Measurements from ENCODE around the gene NRBF2. TPM values are rescaled to one million over a fixed set of nuclear protein-coding genes. Genes with fewer than 3 reads are reported as not detected.

Gene NRBF2
- total RNA-seq, 1 donor from 2014 or later: 28.7 TPM

GRCh38 chr10:63106111-63106755 is 26.9 kb upstream of the NRBF2 start:
- Histone ChIP-seq H3K27me3 (ENCODE audit: control insufficient read depth, insufficient read depth, low read length) (no peaks in the 10 kb centered on the region), H3K36me3 (ENCODE audit: control insufficient read depth, insufficient read depth, low read length) (no peaks in the 10 kb centered on the region), H3K4me3 (ENCODE audit: low read depth, low read length) (no peak overlapping the region)
- DNase-seq (ENCODE audit: low read depth): no peak
- no peak for TF ChIP-seq CTCF (IDR thresholded peaks at IDR 0.05; ENCODE audit: insufficient read depth, low read length, poor library complexity, severe bottlenecking)

- no peak for DNase-seq (ENCODE audit: low read depth)
- Histone ChIP-seq H3K36me3 (ENCODE audit: control insufficient read depth, insufficient read depth, low read length) (no peaks in the 10 kb centered on the region), H3K4me3 (ENCODE audit: low read depth, low read length) (no peak overlapping the region), H3K27me3 (ENCODE audit: control insufficient read depth, insufficient read depth, low read length) (no peaks in the 10 kb centered on the region)
- no peak for TF ChIP-seq CTCF (IDR thresholded peaks at IDR 0.05; ENCODE audit: insufficient read depth, low read length, poor library complexity, severe bottlenecking)
Observed at GRCh38 chr10:63107943-63108437, 25.1 kb upstream of the NRBF2 start.

GRCh38 chr10:63110940-63111339 is 22.2 kb upstream of the NRBF2 start:
- no peak for TF ChIP-seq CTCF (IDR thresholded peaks at IDR 0.05; ENCODE audit: insufficient read depth, low read length, poor library complexity, severe bottlenecking)
- no peak overlapping the region for H3K4me3 ChIP-seq (ENCODE audit: low read depth, low read length)
- no peaks in the 10 kb centered on the region for H3K27me3 ChIP-seq (ENCODE audit: control insufficient read depth, insufficient read depth, low read length)
- no peak for DNase-seq (ENCODE audit: low read depth)
- H3K36me3 ChIP-seq (ENCODE audit: control insufficient read depth, insufficient read depth, low read length): no peaks in the 10 kb centered on the region

GRCh38 chr10:63114031-63114814 is 18.9 kb upstream of the NRBF2 start:
- no peak for TF ChIP-seq CTCF (IDR thresholded peaks at IDR 0.05; ENCODE audit: insufficient read depth, low read length, poor library complexity, severe bottlenecking)
- no peak overlapping the region for H3K4me3 ChIP-seq (ENCODE audit: low read depth, low read length)
- no peaks in the 10 kb centered on the region for H3K27me3 ChIP-seq (ENCODE audit: control insufficient read depth, insufficient read depth, low read length)
- DNase-seq (ENCODE audit: low read depth): no peak
- H3K36me3 ChIP-seq (ENCODE audit: control insufficient read depth, insufficient read depth, low read length): no peaks in the 10 kb centered on the region

- Histone ChIP-seq H3K36me3 (ENCODE audit: control insufficient read depth, insufficient read depth, low read length) (no peaks in the 10 kb centered on the region), H3K27me3 (ENCODE audit: control insufficient read depth, insufficient read depth, low read length) (no peaks in the 10 kb centered on the region), H3K4me3 (ENCODE audit: low read depth, low read length) (no peak overlapping the region)
- no peak for DNase-seq (ENCODE audit: low read depth)
- TF ChIP-seq CTCF (IDR thresholded peaks at IDR 0.05; ENCODE audit: insufficient read depth, low read length, poor library complexity, severe bottlenecking): no peak
Observed at GRCh38 chr10:63115732-63116383, 17.3 kb upstream of the NRBF2 start.

Measured in kidney epithelial cell (primary cell).